Liver (tissue), 9 donors: Measurements from ENCODE around the gene MN1. TPM values are rescaled to one million over a fixed set of nuclear protein-coding genes. Genes with fewer than 3 reads are reported as not detected.

Experiments
- DNase-seq: peaks from one replicate; pipeline ENCODE4 v3.0.0-alpha.2; 2017; ENCODE audit warnings: low spot score
- H3K27ac ChIP-seq, 2 donors: one replicate each; pipeline ENCODE4 v1.7.0; 2013; ENCODE audit warnings: inconsistent platforms in 2 of 2, low read length in 2 of 2, control low read depth in 1 of 2, low read depth in 1 of 2, mild to moderate bottlenecking in 1 of 2
- H3K27me3 ChIP-seq, 4 donors: one replicate each; pipeline versions ENCODE4 v1.6.1 to v1.7.0; 2013; ENCODE audit warnings: low read length in 3 of 4, inconsistent platforms in 1 of 4, mild to moderate bottlenecking in 1 of 4, moderate library complexity in 1 of 4; ENCODE audit not compliant: control insufficient read depth in 4 of 4, insufficient read depth in 4 of 4
- H3K36me3 ChIP-seq, 4 donors: one replicate each; pipeline versions ENCODE4 v1.6.1 to v1.7.0; 2013; ENCODE audit warnings: low read length in 3 of 4, mild to moderate bottlenecking in 3 of 4, low read depth in 1 of 4, moderate library complexity in 1 of 4; ENCODE audit not compliant: control insufficient read depth in 4 of 4, insufficient read depth in 3 of 4
- H3K4me1 ChIP-seq, 4 donors: one replicate each; pipeline versions ENCODE4 v1.6.1 to v1.7.0; 2013; ENCODE audit warnings: low read length in 3 of 4, mild to moderate bottlenecking in 3 of 4, moderate library complexity in 1 of 4; ENCODE audit not compliant: control insufficient read depth in 4 of 4, insufficient read depth in 4 of 4
- H3K4me3 ChIP-seq, 3 donors: one replicate each; pipeline versions ENCODE4 v1.6.1 to v1.7.0; 2013; ENCODE audit warnings: low read length in 3 of 3, control low read depth in 1 of 3, low read depth in 1 of 3, mild to moderate bottlenecking in 1 of 3
- H3K9ac ChIP-seq, 2 donors: one replicate each; pipeline ENCODE4 v1.7.0; 2013; ENCODE audit warnings: low read length in 2 of 2, mild to moderate bottlenecking in 2 of 2, moderate library complexity in 2 of 2, control low read depth in 1 of 2, low read depth in 1 of 2
- H3K9me3 ChIP-seq, 4 donors: one replicate each; pipeline versions ENCODE4 v1.6.1 to v1.7.0; 2013; ENCODE audit warnings: low read length in 3 of 4; ENCODE audit not compliant: control insufficient read depth in 4 of 4
- EGR1 ChIP-seq, 2 donors: IDR thresholded peaks; 2 replicates each; pipeline ENCODE4 v1.6.1; 2016 to 2018; ENCODE audit warnings: antibody characterized with exemption in 2 of 2, low read depth in 2 of 2
- FOXA1 ChIP-seq: IDR thresholded peaks from 2 replicates; pipeline ENCODE4 v1.6.1; 2016; ENCODE audit warnings: antibody characterized with exemption
- FOXA2 ChIP-seq: IDR thresholded peaks from 2 replicates; pipeline ENCODE4 v1.6.1; 2016; ENCODE audit warnings: antibody characterized with exemption
- GABPA ChIP-seq, 2 donors: IDR thresholded peaks in 1 of 2; conservative IDR thresholded peaks in 1 of 2; 2 replicates each; pipeline ENCODE4 v1.6.1; 2016; ENCODE audit warnings: antibody characterized with exemption in 2 of 2, mild to moderate bottlenecking in 1 of 2, moderate library complexity in 1 of 2
- HNF4A ChIP-seq, 2 donors: conservative IDR thresholded peaks; 2 replicates each; pipeline ENCODE4 v1.6.1; 2016; ENCODE audit warnings: antibody characterized with exemption in 2 of 2, mild to moderate bottlenecking in 2 of 2
- HNF4G ChIP-seq: IDR thresholded peaks from 2 replicates; pipeline ENCODE4 v1.6.1; 2016; ENCODE audit warnings: antibody characterized with exemption
- NR2F2 ChIP-seq: IDR thresholded peaks from 2 replicates; pipeline ENCODE4 v1.6.1; 2016; ENCODE audit warnings: antibody characterized with exemption
- RXRA ChIP-seq, 2 donors: IDR thresholded peaks; 2 replicates each; pipeline ENCODE4 v1.6.1; 2017 to 2018; ENCODE audit warnings: antibody characterized with exemption in 2 of 2, mild to moderate bottlenecking in 1 of 2
- SP1 ChIP-seq: IDR thresholded peaks from 2 replicates; pipeline ENCODE4 v1.6.1; 2018; ENCODE audit warnings: antibody characterized with exemption, mild to moderate bottlenecking
- TAF1 ChIP-seq: conservative IDR thresholded peaks from 2 replicates; pipeline ENCODE4 v1.6.1; 2016; ENCODE audit warnings: antibody characterized with exemption, mild to moderate bottlenecking
- YY1 ChIP-seq: IDR thresholded peaks from 2 replicates; pipeline ENCODE4 v1.6.1; 2016; ENCODE audit warnings: antibody characterized with exemption, mild to moderate bottlenecking
- whole genome bisulfite sequencing: extraction: QIAGEN DNeasy Blood & Tissue Kit; methylation state at CpG from one replicate; pipeline ENCODE4 v1.1.7; 2013; 5-methylcytosine and 5-hydroxymethylcytosine counted together
- polyA plus RNA-seq, 2 donors: library from polyadenylated mRNA; stranded (reverse) in 1 of 2; unstranded in 1 of 2; fragments of 200-250 nt in 1 of 2; fragments of >200 nt in 1 of 2; fragmentation: Nextera tagmentation in 1 of 2; extraction: Ambion mirVana in 1 of 2; gene quantifications; one replicate each; pipeline versions ENCODE4 v1.2.1 to v1.2.3, GENCODE V29; 2013 to 2015
- total RNA-seq, 2 donors: library from RNA; depleted of rRNA; stranded (reverse); fragments of >200 nt; gene quantifications; one replicate each; pipeline ENCODE4 v1.2.3, GENCODE V29; 2014
- TF ChIP-seq, protein P1 (sequence below): fragments of 150-350 bp; IDR thresholded peaks from 2 replicates; pipeline ENCODE4 v1.5.1; 2017; ENCODE audit warnings: improper control_type of control experiment, low read depth, low read length; ENCODE audit not compliant: missing input control
- TF ChIP-seq, protein P2 (sequence below): IDR thresholded peaks from 2 replicates; pipeline ENCODE4 v1.6.1; 2016; ENCODE audit warnings: antibody characterized with exemption, mild to moderate bottlenecking
- TF ChIP-seq, protein P3 (sequence below): IDR thresholded peaks from 2 replicates; pipeline ENCODE4 v1.6.1; 2016; ENCODE audit warnings: antibody characterized with exemption
- TF ChIP-seq, protein P4 (sequence below): IDR thresholded peaks from 2 replicates; pipeline ENCODE4 v1.6.1; 2016; ENCODE audit warnings: antibody characterized with exemption
- TF ChIP-seq, protein P5 (sequence below): IDR thresholded peaks from 2 replicates; pipeline ENCODE4 v1.6.1; 2016; ENCODE audit warnings: antibody characterized with exemption
- donor health status: healthy.
- donor health status: healthy.
- donor health status: healthy.
- donor health status: healthy.
- donor health status: healthy.

The MN1 gene
- total and polyA plus RNA-seq, 4 donors: 0.10 to 0.33 (median 0.21) TPM

DNA sequence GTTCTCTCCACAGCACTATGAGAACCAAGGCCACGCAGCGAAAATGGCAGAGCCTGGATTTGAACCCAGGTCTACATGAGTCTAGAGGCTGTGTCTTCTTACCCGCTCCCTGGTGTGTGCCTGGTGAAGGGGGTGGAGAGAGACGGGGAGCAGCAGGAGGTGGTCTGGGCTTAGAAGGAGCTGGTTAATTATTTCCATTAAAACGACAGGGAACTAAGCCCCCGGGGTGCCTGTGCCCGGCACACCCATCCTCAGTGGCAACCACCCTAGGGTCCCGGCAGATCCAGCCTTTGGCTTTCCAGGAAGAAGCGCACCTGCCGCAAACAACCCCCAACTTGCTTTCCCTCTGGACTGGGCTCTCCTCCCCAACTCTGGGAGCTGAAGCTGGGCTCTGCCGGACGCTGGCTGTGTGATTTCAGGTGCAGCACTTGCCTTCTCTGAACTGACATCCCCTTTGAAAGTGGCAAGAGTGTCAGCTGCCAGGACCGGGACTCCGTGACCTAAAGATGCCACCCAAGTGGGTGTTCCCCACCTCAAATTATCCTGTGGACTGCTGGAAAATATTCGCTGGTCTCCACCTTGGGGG is 35.8 kb downstream of the MN1 start:
- DNase-seq: no peak
- Histone ChIP-seq H3K4me3 (no peak overlapping the region), H3K9ac (no peak overlapping the region), H3K27ac (no peak overlapping the region), H3K36me3 (no peaks in the 10 kb centered on the region), H3K4me1 (no peaks in the 10 kb centered on the region), H3K9me3 (no peaks in the 10 kb centered on the region), H3K27me3 (no peaks in the 10 kb centered on the region)
- 85% methylated on average over 15 of the region's 15 CpGs for WGBS
- TF ChIP-seq HNF4A (conservative IDR thresholded peaks at IDR 0.05) (no peak), GABPA (IDR thresholded peaks at IDR 0.05 in 1 of 2, conservative IDR thresholded peaks at IDR 0.05 in 1 of 2) (no peak), TAF1 (no peak), FOXA2 (no peak), YY1 (no peak), NR2F2 (no peak), HNF4G (no peak), FOXA1 (no peak), EGR1 (IDR thresholded peaks at IDR 0.05; ENCODE audit: low read depth in 2 of 2) (no peak), RXRA (IDR thresholded peaks at IDR 0.05) (no peak)
- TF ChIP-seq, protein P1, sequence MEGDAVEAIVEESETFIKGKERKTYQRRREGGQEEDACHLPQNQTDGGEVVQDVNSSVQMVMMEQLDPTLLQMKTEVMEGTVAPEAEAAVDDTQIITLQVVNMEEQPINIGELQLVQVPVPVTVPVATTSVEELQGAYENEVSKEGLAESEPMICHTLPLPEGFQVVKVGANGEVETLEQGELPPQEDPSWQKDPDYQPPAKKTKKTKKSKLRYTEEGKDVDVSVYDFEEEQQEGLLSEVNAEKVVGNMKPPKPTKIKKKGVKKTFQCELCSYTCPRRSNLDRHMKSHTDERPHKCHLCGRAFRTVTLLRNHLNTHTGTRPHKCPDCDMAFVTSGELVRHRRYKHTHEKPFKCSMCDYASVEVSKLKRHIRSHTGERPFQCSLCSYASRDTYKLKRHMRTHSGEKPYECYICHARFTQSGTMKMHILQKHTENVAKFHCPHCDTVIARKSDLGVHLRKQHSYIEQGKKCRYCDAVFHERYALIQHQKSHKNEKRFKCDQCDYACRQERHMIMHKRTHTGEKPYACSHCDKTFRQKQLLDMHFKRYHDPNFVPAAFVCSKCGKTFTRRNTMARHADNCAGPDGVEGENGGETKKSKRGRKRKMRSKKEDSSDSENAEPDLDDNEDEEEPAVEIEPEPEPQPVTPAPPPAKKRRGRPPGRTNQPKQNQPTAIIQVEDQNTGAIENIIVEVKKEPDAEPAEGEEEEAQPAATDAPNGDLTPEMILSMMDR: no peak
- TF ChIP-seq, protein P2, sequence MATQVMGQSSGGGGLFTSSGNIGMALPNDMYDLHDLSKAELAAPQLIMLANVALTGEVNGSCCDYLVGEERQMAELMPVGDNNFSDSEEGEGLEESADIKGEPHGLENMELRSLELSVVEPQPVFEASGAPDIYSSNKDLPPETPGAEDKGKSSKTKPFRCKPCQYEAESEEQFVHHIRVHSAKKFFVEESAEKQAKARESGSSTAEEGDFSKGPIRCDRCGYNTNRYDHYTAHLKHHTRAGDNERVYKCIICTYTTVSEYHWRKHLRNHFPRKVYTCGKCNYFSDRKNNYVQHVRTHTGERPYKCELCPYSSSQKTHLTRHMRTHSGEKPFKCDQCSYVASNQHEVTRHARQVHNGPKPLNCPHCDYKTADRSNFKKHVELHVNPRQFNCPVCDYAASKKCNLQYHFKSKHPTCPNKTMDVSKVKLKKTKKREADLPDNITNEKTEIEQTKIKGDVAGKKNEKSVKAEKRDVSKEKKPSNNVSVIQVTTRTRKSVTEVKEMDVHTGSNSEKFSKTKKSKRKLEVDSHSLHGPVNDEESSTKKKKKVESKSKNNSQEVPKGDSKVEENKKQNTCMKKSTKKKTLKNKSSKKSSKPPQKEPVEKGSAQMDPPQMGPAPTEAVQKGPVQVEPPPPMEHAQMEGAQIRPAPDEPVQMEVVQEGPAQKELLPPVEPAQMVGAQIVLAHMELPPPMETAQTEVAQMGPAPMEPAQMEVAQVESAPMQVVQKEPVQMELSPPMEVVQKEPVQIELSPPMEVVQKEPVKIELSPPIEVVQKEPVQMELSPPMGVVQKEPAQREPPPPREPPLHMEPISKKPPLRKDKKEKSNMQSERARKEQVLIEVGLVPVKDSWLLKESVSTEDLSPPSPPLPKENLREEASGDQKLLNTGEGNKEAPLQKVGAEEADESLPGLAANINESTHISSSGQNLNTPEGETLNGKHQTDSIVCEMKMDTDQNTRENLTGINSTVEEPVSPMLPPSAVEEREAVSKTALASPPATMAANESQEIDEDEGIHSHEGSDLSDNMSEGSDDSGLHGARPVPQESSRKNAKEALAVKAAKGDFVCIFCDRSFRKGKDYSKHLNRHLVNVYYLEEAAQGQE: no peak
- TF ChIP-seq, protein P3, sequence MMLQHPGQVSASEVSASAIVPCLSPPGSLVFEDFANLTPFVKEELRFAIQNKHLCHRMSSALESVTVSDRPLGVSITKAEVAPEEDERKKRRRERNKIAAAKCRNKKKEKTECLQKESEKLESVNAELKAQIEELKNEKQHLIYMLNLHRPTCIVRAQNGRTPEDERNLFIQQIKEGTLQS: no peak
- TF ChIP-seq, protein P4, sequence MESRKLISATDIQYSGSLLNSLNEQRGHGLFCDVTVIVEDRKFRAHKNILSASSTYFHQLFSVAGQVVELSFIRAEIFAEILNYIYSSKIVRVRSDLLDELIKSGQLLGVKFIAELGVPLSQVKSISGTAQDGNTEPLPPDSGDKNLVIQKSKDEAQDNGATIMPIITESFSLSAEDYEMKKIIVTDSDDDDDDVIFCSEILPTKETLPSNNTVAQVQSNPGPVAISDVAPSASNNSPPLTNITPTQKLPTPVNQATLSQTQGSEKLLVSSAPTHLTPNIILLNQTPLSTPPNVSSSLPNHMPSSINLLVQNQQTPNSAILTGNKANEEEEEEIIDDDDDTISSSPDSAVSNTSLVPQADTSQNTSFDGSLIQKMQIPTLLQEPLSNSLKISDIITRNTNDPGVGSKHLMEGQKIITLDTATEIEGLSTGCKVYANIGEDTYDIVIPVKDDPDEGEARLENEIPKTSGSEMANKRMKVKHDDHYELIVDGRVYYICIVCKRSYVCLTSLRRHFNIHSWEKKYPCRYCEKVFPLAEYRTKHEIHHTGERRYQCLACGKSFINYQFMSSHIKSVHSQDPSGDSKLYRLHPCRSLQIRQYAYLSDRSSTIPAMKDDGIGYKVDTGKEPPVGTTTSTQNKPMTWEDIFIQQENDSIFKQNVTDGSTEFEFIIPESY: no peak
- TF ChIP-seq, protein P5, sequence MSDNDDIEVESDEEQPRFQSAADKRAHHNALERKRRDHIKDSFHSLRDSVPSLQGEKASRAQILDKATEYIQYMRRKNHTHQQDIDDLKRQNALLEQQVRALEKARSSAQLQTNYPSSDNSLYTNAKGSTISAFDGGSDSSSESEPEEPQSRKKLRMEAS: no peak

DNA sequence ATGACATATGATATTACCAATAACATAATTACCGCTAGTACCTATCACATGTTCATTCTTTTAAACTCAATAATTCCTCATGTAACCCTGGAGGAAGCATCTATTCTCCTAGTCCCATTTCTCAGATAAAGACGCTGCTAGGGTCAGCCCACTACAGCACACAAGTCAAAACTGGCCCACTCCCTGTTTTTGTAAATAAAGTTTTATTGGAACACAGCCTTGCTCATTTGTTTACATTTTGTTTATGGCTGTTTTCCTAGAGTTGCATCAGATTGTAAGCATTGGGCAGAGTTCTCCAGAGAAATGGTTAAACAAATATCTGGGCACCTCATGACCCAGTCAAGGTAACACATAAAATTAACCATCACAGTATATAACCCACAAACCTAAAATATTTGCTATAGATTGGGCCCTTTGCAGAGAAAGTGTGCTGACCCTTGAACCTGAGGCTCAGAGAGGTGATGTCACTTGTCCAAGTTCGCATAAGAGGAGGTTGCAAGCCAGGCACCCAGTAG is 36.8 kb downstream of the MN1 start:
- Histone ChIP-seq H3K27ac (no peak overlapping the region), H3K4me3 (no peak overlapping the region), H3K27me3 (no peaks in the 10 kb centered on the region), H3K4me1 (no peaks in the 10 kb centered on the region), H3K9ac (no peak overlapping the region), H3K36me3 (no peaks in the 10 kb centered on the region), H3K9me3 (no peaks in the 10 kb centered on the region)
- TF ChIP-seq EGR1 (IDR thresholded peaks at IDR 0.05; ENCODE audit: low read depth in 2 of 2) (no peak), HNF4G (no peak), SP1 (no peak)
- TF ChIP-seq, protein P5: no peak
- TF ChIP-seq, protein P3: no peak
- 88% methylated on average over 3 of the region's 3 CpGs for WGBS
- no peak for DNase-seq
